Measurements from ENCODE around the gene OR5C1. TPM values are rescaled to one million over a fixed set of nuclear protein-coding genes. Genes with fewer than 3 reads are reported as not detected.

Gene OR5C1
- total and polyA plus RNA-seq, 2 of the 13 experiments (the other 11 are each of a cell fraction or from before 2014, with no cell fraction given), result not detected

GRCh38 chr9:122810306-122810946, 21.7 kb downstream of the OR5C1 start (continued):
- TF ChIP-seq SRF (IDR thresholded peaks at IDR 0.05; ENCODE audit: low read depth, low read length) (no peak), HMGXB3 (CRISPR knock-in tag; IDR thresholded peaks at IDR 0.05; ENCODE audit: borderline replicate concordance) (0 out of 2 replicates have a peak, but pooled peaks have one; percentile 27), THAP11 (CRISPR knock-in tag; IDR thresholded peaks at IDR 0.05) (no peak), ZNF619 (CRISPR knock-in tag; IDR thresholded peaks at IDR 0.05) (no peak), DRAP1 (CRISPR knock-in tag; IDR thresholded peaks at IDR 0.05) (0 out of 2 replicates have a peak, but pooled peaks have one; percentile 26), ZNF772 (CRISPR knock-in tag; IDR thresholded peaks at IDR 0.05) (no peak), THRA (CRISPR knock-in tag; IDR thresholded peaks at IDR 0.05; ENCODE audit: borderline replicate concordance) (0 out of 2 replicates have a peak, but pooled peaks have one; percentile 37), ZFAT (CRISPR knock-in tag; conservative IDR thresholded peaks at IDR 0.05) (no peak), PATZ1 (CRISPR knock-in tag; IDR thresholded peaks at IDR 0.05) (0 out of 2 replicates have a peak, but pooled peaks have one; percentile 19), SSRP1 (CRISPR knock-in tag; IDR thresholded peaks at IDR 0.05) (0 out of 2 replicates have a peak, but pooled peaks have one; percentile 39), ZNF24 (IDR thresholded peaks at IDR 0.05) (no peak), MIXL1 (CRISPR knock-in tag; IDR thresholded peaks at IDR 0.05) (peak; percentile 70), RAD51 (IDR thresholded peaks at IDR 0.05; ENCODE audit: borderline replicate concordance) (no peak), YY1 (IDR thresholded peaks at IDR 0.05; ENCODE audit: insufficient read depth, insufficient replicate concordance, low read depth, low read length) (peak; percentile 42), YEATS2 (CRISPR knock-in tag; IDR thresholded peaks at IDR 0.05; ENCODE audit: borderline replicate concordance) (peak; percentile 30; the same call in 1 of the 2 replicates), SMC3 (IDR thresholded peaks at IDR 0.05; ENCODE audit: low read length) (peak; percentile 86), FOXA1 (IDR thresholded peaks at IDR 0.05) (no peak), FOXA1 (CRISPR knock-in tag; IDR thresholded peaks at IDR 0.05) (no peak), EZH2 (conservative IDR thresholded peaks at IDR 0.05; ENCODE audit: low read depth, low read length) (no peak), ZNF264 (CRISPR knock-in tag; IDR thresholded peaks at IDR 0.05) (no peak), HDAC1 (CRISPR knock-in tag; IDR thresholded peaks at IDR 0.05) (no peak), ATM (IDR thresholded peaks at IDR 0.05; ENCODE audit: borderline replicate concordance) (no peak), TEAD3 (CRISPR knock-in tag; optimal IDR thresholded peaks at IDR 0.05; ENCODE audit: borderline replicate concordance) (peak; percentile 61), PCBP1 (IDR thresholded peaks at IDR 0.05; ENCODE audit: borderline replicate concordance, low read depth, low read length) (no peak), SOX5 (CRISPR knock-in tag; IDR thresholded peaks at IDR 0.05; ENCODE audit: borderline replicate concordance) (0 out of 2 replicates have a peak, but pooled peaks have one; percentile 14)
